Effector memory CD4-positive, alpha-beta T cell (primary cell): ENCODE measurements around the gene PIK3CB.
"Not testable (repeated sequence)": the region's sequence is repeated elsewhere in the genome, so short reads cannot be mapped to it uniquely, and the experiment has no call there.

ENCODE experiments used
- DNase-seq, 3 donors: peaks; one replicate each; pipeline ENCODE4 v3.0.0-alpha.2; 2020
- H3K27ac ChIP-seq: 2 replicates; pipeline ENCODE4 v1.7.0; 2013; ENCODE audit warnings: mild to moderate bottlenecking, low read length, moderate library complexity; ENCODE audit not compliant: insufficient read depth, poor library complexity, severe bottlenecking
- H3K27me3 ChIP-seq: replicated peaks from 2 replicates; pipeline ENCODE4 v1.7.0; 2013; ENCODE audit warnings: mild to moderate bottlenecking, low read length; ENCODE audit not compliant: insufficient read depth, control insufficient read depth, poor library complexity, severe bottlenecking
- H3K36me3 ChIP-seq: 2 replicates; pipeline ENCODE4 v1.7.0; 2013; ENCODE audit warnings: mild to moderate bottlenecking, low read length, moderate library complexity; ENCODE audit not compliant: control insufficient read depth, insufficient read depth
- H3K4me1 ChIP-seq: 2 replicates; pipeline ENCODE4 v1.7.0; 2013; ENCODE audit warnings: low read length, mild to moderate bottlenecking; ENCODE audit not compliant: control insufficient read depth, insufficient read depth, poor library complexity, severe bottlenecking
- H3K4me3 ChIP-seq: 2 replicates; pipeline ENCODE4 v1.7.0; 2013; ENCODE audit warnings: low read length, low read depth, mild to moderate bottlenecking; ENCODE audit not compliant: insufficient read depth, poor library complexity, severe bottlenecking
- H3K9me3 ChIP-seq: 2 replicates; pipeline ENCODE4 v1.7.0; 2013; ENCODE audit warnings: mild to moderate bottlenecking, low read length, moderate library complexity; ENCODE audit not compliant: control insufficient read depth

Gene PIK3CB

DNA sequence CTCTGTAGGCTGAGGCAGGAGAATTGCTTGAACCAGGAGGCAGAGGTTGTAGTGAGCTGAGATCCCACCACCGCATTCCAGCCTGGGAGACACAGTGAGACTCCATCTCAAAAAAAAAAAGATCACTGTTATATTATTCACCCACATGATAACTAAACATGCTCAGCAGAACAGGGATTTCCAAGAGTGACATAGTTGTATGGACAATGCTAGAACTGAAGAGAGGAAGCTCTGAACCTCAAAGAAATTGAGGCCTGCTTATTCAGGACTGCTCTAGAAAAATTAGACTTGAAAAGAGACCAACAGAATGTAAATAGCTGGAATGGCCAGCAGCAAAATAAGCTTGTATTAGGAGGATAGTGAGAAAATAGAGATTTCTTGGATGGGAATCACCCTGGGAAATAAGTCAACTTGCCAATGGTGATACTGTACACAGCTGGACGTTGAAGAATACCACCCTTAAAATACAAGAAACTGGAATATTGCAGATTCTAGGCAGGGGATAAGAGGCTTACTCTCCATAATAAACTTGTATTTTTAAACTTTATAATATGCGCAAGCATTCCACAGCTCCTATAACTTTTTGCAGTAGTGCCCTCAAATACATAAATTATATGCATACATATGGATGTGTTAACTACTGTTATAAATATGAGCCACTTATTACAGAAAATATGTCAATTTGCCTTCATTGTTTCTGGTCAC is 28.2 kb downstream of the PIK3CB start:
- no peak for DNase-seq
- no peaks in the 10 kb centered on the region for H3K9me3 ChIP-seq
- H3K4me1 ChIP-seq = no peaks in the 10 kb centered on the region
- H3K4me3 ChIP-seq = no peak overlapping the region
- no peaks in the 10 kb centered on the region for H3K36me3 ChIP-seq
- H3K27ac ChIP-seq = no peak overlapping the region
- H3K27me3 ChIP-seq = no peaks in the 10 kb centered on the region

DNA sequence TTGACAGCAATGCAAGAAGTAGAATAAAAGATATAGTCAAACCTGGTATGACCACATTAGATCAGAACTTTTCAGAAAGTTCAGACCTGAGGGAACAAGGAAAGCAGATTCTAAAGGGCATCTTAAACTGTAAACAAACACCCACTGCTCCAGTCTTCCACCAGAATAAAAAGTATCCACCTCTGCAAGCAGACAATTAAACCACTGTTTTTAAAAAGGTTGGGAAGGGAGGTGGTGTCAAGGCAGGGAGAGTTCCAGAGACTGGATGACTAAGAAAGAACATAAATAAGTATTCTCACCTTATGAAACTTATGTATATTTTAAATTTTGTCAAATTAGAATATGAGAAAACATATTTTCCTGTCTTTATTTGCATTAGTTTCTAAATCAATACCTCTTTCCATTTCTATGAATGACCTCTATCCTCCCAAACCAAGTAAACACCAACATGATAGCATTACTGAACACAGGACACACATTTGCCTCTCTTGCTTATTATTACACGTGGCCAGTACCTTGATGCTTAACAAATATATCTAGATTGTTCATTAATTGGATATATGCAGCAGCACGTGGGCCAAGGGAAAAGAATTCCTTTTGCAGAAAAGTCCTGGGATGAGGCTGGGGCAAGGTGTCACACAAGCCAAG is 31.6 kb downstream of the PIK3CB start:
- no peaks in the 10 kb centered on the region for H3K36me3 ChIP-seq
- no peak overlapping the region for H3K27ac ChIP-seq
- H3K9me3 ChIP-seq = no peaks in the 10 kb centered on the region
- no peak overlapping the region for H3K4me3 ChIP-seq
- H3K27me3 ChIP-seq = no peaks in the 10 kb centered on the region
- DNase-seq = no peak
- no peaks in the 10 kb centered on the region for H3K4me1 ChIP-seq

- DNase-seq, H3K36me3 ChIP-seq, H3K9me3 ChIP-seq, H3K4me1 ChIP-seq, H3K27ac ChIP-seq, H3K4me3 ChIP-seq, H3K27me3 ChIP-seq: not testable (repeated sequence)
These were observed 32.5 kb downstream of the PIK3CB start for GRCh38 chr3:138802223-138802622.

DNA sequence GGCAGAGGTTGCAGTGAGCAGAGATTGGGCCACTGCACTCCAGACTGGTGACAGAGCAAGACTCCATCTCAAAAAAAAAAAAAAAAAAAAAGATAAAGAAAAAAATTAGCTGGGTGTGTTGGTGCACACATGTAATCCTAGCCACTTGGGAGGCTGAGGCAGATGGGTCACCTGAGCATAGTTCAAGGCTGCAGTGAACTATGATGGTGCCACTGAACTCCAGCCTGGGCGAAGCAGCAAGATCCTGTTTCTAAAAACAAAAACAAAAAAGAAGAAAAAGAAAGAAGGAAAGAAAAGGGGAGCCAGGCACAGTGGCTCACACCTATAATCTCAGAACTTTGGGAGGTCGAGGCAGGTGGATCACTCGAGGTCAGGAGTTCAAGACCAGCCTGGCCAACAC is 32.9 kb downstream of the PIK3CB start:
- Histone ChIP-seq H3K36me3 (no peaks in the 10 kb centered on the region), H3K27ac (no peak overlapping the region), H3K27me3 (no peaks in the 10 kb centered on the region), H3K9me3 (no peaks in the 10 kb centered on the region), H3K4me1 (no peaks in the 10 kb centered on the region), H3K4me3 (no peak overlapping the region)
- no peak for DNase-seq

DNA sequence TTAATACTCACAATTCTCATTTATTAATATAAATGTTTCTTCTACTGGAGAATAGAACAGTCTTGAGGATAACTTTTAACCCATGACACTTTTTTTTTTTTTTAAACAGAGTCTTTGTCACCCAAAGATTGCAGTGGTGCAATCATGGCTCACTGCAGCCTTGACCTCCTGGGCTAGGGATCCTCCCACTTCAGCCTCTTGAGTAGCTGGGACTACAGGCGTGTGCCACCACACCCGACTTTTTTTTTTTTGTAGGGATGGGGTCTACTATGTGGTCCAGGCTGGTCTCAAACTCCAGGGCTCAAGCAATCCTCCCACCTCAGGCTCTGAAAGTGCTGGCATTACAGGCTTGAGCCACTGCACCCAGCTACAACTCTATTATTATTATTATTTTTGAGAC is 34.5 kb downstream of the PIK3CB start:
- Histone ChIP-seq H3K27ac (no peak overlapping the region), H3K9me3 (no peaks in the 10 kb centered on the region), H3K4me1 (no peaks in the 10 kb centered on the region), H3K36me3 (no peaks in the 10 kb centered on the region), H3K27me3 (no peaks in the 10 kb centered on the region), H3K4me3 (no peak overlapping the region)
- no peak for DNase-seq

DNA sequence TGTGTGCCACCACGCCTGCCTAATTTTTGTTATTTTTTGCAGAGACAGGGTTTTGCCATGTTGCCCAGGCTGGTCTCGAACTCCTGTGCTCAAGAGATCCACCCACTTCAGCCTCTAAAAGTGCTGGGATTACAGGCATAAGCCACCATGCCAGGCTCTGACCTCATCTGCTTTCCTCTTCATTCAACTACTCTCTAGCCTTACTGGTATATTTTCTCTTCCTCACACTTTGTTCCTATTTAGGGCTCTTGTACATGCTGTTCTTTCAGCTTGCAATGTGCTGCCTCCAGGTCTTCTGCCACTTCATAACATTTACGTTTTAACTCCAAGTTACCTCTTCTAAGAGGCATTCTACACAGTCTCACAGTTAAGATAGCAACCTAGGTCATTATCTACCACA is 34.9 kb downstream of the PIK3CB start:
- Histone ChIP-seq H3K27ac (no peak overlapping the region), H3K4me3 (no peak overlapping the region)
- DNase-seq = no peak

GRCh38 chr3:138797508-138798038 is 37.2 kb downstream of the PIK3CB start:
- no peak overlapping the region for H3K27ac ChIP-seq

More for the DNA sequence above, 34.9 kb downstream of the PIK3CB start:
- H3K27me3 ChIP-seq = no peaks in the 10 kb centered on the region
- no peaks in the 10 kb centered on the region for H3K9me3 ChIP-seq
- no peaks in the 10 kb centered on the region for H3K4me1 ChIP-seq
- no peaks in the 10 kb centered on the region for H3K36me3 ChIP-seq

DNA sequence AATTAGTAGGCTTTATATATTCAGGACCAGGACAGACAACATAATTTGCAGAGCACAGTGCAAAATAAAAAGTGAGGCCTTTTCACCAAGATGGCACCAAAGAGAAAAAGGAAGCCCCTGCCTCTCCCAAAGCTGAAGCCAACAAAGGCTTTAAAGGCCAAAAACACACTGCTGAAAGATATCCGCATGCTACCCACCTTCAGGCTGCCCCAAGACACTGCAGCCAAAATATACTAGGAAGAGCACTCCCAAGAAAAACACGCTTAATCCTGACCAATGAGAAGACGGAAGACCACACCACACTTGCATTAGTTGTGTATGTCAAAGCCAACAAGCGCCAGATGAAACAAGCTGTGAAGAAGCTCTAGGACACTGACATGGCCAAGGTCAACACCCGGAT is 38.0 kb downstream of the PIK3CB start:
- Histone ChIP-seq H3K4me1 (no peaks in the 10 kb centered on the region), H3K4me3 (no peak overlapping the region), H3K27ac (no peak overlapping the region), H3K27me3 (no peaks in the 10 kb centered on the region), H3K9me3 (no peaks in the 10 kb centered on the region), H3K36me3 (peaks cover 7% of the 10 kb centered on the region)
- no peak for DNase-seq

More at GRCh38 chr3:138797508-138798038, 37.2 kb downstream of the PIK3CB start:
- H3K4me1 ChIP-seq = no peaks in the 10 kb centered on the region
- H3K27me3 ChIP-seq = no peaks in the 10 kb centered on the region
- peaks cover 6% of the 10 kb centered on the region for H3K36me3 ChIP-seq
- H3K9me3 ChIP-seq = no peaks in the 10 kb centered on the region
- DNase-seq = no peak
- H3K4me3 ChIP-seq = no peak overlapping the region

GRCh38 chr3:138786788-138787271 is 47.9 kb downstream of the PIK3CB start:
- H3K4me3 ChIP-seq = no peak overlapping the region
- H3K27ac ChIP-seq = no peak overlapping the region
- no peaks in the 10 kb centered on the region for H3K27me3 ChIP-seq
- no peaks in the 10 kb centered on the region for H3K4me1 ChIP-seq
- peaks cover 7% of the 10 kb centered on the region for H3K36me3 ChIP-seq
- H3K9me3 ChIP-seq = no peaks in the 10 kb centered on the region
- DNase-seq = no peak

DNA sequence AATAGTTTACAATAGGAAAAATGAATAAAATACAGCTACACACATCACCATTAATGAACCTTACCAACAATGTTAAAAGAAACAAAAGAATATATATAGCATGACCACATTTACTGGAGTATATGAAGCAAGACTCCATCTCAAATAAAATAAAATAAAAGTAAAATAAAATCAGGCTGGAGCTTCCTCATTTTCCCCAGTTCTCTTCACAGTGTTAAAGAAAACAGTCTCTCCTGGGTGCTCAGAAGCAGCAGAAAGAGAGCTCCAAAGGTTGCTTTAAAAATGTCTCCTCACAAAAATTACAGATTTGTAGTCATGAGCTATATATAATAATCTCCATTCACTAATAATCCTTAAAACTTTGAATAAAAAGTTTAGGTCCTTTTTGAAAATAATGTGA is 48.8 kb downstream of the PIK3CB start:
- DNase-seq = no peak
- Histone ChIP-seq H3K9me3 (no peaks in the 10 kb centered on the region), H3K36me3 (no peaks in the 10 kb centered on the region), H3K27ac (no peak overlapping the region), H3K4me1 (peaks cover 5% of the 10 kb centered on the region), H3K27me3 (no peaks in the 10 kb centered on the region), H3K4me3 (no peak overlapping the region)
